HG03457 (cell line): Measurements from ENCODE around the gene KCNIP1.

Source experiments
- ATAC-seq: cut with Tn5 transposase; IDR thresholded peaks from one replicate; pipeline ENCODE4 v1.9.1; 2021; ENCODE audit warnings: moderate number of reproducible peaks; ENCODE audit not compliant: unreplicated experiment

The KCNIP1 gene

GRCh38 chr5:170625221-170626165 is 121.7 kb downstream of the KCNIP1 start:
- no peak for ATAC-seq

- no peak for ATAC-seq
Measured at GRCh38 chr5:170626507-170627150, 122.8 kb downstream of the KCNIP1 start.

- ATAC-seq = no peak
Measured at GRCh38 chr5:170627271-170627670, 123.5 kb downstream of the KCNIP1 start.

GRCh38 chr5:170628028-170628427 is 124.2 kb downstream of the KCNIP1 start:
- ATAC-seq = no peak

- ATAC-seq = no peak
Measured at GRCh38 chr5:170628691-170629565, 125.1 kb downstream of the KCNIP1 start.

- ATAC-seq = no peak
Measured at GRCh38 chr5:170629566-170630175, 125.9 kb downstream of the KCNIP1 start.

- ATAC-seq = no peak
Measured at GRCh38 chr5:170630226-170630625, 126.4 kb downstream of the KCNIP1 start.

GRCh38 chr5:170630711-170631141 is 126.9 kb downstream of the KCNIP1 start:
- ATAC-seq = no peak

GRCh38 chr5:170631466-170632195 is 127.8 kb downstream of the KCNIP1 start:
- ATAC-seq = no peak

- no peak for ATAC-seq
Measured at GRCh38 chr5:170632266-170632984, 128.6 kb downstream of the KCNIP1 start.

GRCh38 chr5:170632985-170633234 is 129.1 kb downstream of the KCNIP1 start:
- ATAC-seq = no peak

- no peak for ATAC-seq
Measured at GRCh38 chr5:170633235-170634081, 129.6 kb downstream of the KCNIP1 start.

- ATAC-seq = no peak
Measured at GRCh38 chr5:170634256-170634990, 130.6 kb downstream of the KCNIP1 start.

GRCh38 chr5:170635706-170636105 is 131.9 kb downstream of the KCNIP1 start:
- ATAC-seq = no peak

GRCh38 chr5:170636206-170636605 is 132.4 kb downstream of the KCNIP1 start:
- ATAC-seq = no peak

GRCh38 chr5:170636801-170637477 is 133.1 kb downstream of the KCNIP1 start:
- no peak for ATAC-seq

GRCh38 chr5:170638051-170638450 is 134.2 kb downstream of the KCNIP1 start:
- no peak for ATAC-seq
